GM12865 (cell line): ENCODE measurements around the gene UNC45B.

Experiments used
- DNase-seq: peaks from one replicate; pipeline ENCODE4 v3.0.0; 2010; ENCODE audit warnings: low read depth
- H3K4me3 ChIP-seq: 2 replicates; pipeline ENCODE4 v1.5.1; 2011; ENCODE audit warnings: mild to moderate bottlenecking, low read depth, low read length, control low read depth
- TF ChIP-seq, protein P1 (sequence below): IDR thresholded peaks from 2 replicates; pipeline ENCODE4 v1.5.1; 2011; ENCODE audit warnings: low read length, control low read depth, low read depth, inconsistent platforms; ENCODE audit not compliant: insufficient read depth; ENCODE audit errors: missing control alignments

Gene UNC45B

DNA sequence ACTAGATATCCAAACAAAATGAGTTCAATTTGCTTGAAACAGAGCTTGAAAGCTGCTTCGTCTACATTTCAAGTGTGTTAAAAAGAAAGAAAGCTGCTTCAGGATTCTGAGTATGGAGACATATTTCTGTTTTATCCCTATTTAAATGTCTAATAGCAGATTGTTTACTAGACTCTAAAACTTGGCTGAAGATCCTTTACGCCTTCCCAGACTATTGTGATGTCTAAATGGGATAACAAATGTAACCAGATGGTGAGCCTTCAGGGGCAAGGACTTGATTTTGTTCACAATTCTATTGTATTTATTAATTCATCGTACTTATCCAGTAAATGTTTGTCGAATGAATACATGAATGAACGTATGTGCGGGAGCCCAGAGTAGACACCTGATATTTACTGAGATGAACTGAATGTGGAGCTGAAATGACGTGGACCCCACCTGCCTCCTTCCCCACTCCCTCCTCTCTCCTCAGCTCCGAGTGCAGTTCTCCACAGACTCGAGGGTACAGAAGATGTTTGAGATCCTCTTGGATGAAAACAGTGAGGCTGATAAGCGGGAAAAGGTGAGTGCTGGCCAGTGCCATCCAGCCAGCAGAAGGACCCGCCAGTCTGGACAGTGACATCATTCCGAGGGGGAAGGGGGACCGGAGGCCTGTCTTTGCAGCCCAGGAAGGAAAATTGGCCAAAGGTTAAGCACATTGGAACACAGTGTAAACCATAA, 5.0 kb downstream of the UNC45B start:
- TF ChIP-seq, protein P1, sequence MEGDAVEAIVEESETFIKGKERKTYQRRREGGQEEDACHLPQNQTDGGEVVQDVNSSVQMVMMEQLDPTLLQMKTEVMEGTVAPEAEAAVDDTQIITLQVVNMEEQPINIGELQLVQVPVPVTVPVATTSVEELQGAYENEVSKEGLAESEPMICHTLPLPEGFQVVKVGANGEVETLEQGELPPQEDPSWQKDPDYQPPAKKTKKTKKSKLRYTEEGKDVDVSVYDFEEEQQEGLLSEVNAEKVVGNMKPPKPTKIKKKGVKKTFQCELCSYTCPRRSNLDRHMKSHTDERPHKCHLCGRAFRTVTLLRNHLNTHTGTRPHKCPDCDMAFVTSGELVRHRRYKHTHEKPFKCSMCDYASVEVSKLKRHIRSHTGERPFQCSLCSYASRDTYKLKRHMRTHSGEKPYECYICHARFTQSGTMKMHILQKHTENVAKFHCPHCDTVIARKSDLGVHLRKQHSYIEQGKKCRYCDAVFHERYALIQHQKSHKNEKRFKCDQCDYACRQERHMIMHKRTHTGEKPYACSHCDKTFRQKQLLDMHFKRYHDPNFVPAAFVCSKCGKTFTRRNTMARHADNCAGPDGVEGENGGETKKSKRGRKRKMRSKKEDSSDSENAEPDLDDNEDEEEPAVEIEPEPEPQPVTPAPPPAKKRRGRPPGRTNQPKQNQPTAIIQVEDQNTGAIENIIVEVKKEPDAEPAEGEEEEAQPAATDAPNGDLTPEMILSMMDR: no peak
- no peak overlapping the region for H3K4me3 ChIP-seq
- no peak for DNase-seq

DNA sequence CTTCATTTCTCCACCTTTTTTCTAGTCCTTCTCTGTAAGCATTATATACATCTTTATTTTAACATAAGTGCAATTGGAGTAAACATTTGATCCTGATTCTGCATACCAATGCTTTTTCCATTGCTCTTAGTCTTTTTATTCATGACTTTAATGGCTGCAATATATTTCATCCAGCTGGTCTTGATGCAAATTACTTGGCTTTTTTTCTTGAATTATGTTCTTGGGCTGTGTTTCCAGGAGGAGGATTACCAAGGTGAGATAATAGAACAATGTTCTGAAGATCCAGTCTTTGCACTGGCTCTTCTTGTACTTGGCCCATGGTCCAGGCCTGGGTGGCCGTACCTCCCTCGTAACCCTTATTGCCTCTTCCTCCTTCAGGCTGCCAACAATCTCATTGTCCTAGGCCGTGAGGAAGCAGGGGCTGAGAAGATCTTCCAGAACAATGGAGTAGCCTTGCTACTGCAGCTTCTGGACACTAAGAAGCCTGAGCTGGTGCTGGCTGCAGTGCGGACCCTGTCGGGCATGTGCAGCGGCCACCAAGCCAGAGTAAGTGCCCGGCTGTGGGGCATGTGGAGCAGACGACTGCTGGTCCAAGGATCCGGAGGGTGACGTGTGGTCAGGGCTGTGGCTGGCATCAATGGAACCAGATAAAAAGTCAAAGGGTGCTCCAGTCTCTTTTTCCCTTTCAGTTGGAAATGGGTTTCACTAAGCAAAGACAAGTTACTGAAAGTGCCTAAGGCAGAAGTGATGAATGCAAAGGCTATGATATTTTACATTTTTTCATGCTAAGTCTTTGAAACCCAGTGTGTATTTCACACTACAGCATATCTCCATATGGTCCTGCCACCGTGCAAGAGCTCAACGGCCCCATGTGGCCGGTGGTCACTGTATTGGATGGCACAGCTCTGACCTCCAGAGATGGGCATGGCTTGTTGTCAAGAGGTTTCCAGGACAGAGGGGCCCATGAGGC, 6.9 kb downstream of the UNC45B start:
- DNase-seq: no peak
- no peak overlapping the region for H3K4me3 ChIP-seq
- TF ChIP-seq, protein P1: no peak

DNA sequence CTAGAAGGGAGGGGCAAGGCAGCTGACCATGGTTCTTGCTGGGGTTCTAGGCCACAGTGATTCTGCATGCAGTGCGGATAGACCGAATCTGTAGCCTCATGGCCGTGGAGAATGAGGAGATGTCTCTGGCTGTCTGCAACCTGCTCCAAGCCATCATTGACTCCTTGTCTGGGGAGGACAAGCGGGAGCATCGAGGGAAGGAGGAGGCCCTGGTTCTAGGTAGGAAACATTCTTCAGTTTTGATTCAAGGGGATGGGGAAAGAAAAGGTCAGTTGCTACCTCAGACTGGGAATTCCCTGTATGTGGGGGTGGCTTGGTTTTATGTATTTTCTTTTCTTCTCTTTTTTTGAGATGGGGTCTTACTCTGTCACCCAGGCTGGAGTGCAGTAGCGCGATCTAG, 7.6 kb downstream of the UNC45B start:
- DNase-seq: no peak
- TF ChIP-seq, protein P1: no peak
- no peak overlapping the region for H3K4me3 ChIP-seq

DNA sequence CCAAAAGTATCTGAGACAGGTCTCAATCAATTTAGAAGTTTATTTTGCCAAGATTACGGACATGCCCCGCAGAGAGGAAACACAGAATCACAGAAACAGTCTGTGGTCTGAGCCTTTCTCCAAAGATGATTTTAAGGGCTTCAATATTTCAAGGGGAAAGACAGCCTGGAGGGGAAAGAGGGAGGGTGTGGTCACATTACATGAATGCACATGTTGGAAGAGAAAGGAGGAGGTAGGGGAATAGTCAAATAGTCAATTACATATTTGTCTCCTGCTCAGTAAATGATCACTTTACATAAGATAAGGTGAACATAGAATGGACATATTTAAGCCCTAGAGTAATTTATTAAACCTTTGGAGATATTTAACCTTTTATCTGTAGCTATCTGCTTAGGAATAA, 12.3 kb downstream of the UNC45B start:
- TF ChIP-seq, protein P1: no peak
- DNase-seq: no peak

DNA sequence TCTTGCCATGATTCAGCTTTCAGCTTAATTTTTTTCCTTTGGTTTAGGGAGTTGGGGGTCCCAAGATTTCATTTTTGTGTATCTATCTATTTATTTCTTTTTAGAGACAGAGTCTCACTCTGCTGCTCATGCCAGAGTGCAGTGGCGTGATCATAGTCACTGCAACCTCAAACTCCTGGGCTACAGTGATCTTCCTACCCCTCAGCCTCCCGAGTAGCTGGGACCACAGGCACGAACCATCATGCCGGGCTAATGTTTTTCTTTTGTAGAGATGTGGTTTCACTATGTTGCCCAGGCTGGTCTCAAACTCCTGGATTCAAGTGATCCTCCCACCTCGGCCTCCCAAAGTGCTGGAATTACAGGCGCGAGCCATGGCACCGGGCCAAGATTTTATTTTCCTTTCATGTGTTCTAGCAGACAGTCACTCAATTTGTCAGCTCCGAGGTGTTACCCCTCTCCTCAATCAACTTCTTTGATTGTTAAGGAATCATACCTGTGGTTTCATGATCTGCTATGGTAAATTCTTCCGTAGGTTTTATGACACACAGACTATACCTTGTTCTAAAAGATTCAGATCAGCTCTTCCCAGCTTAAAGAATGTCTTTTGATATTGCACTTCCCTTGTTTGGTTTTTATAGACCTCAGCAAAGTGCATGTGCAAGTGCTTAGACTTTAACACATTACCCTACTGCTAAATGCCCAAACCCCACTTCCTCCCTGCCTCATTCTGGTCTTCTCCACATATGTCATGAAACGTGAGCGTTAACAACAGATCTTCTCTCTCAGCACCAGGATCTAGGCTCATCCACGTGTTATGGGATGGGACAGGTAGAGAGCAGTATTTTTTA, 13.0 kb downstream of the UNC45B start:
- no peak overlapping the region for H3K4me3 ChIP-seq
- TF ChIP-seq, protein P1: no peak
- no peak for DNase-seq

More for the DNA sequence above, 12.3 kb downstream of the UNC45B start:
- H3K4me3 ChIP-seq: no peak overlapping the region

DNA sequence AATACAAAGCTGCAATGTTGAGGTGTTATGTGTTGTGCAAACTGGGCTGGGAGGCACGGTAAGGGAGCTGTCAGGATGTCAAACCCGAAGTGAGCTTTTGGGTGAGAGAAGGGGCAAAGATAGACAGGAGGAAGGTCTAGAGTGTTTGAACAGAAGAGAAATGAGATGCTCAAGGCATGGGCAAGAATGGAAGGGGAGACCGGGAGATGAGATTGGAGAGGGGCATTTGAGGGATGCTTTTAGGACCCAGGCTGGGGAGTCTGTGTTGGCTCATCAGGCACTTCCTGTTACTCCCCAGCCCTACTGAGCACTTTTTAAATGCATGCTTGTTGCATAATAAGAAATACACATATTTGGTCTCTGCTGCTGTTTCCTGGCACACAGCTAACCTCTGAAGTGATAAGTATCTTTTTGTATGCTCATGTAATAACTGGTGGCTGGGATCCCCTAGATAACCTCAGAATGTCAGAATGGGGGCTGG, 13.7 kb downstream of the UNC45B start:
- H3K4me3 ChIP-seq: no peak overlapping the region
- TF ChIP-seq, protein P1: no peak
- DNase-seq: no peak
